NOMO-1 treated with dmso at 0.1 percent for 144 hours (cell line): ENCODE results near the gene GAL3ST2.
"Not testable (repeated sequence)": the region's sequence is repeated elsewhere in the genome, so short reads cannot be mapped to it uniquely, and the experiment has no call there.

Experiments used
- DNase-seq: peaks from one replicate; lab custom pipeline; 2025; ENCODE audit not compliant: unreplicated experiment; lab: John Stamatoyannopoulos, UW

GAL3ST2 gene

DNA sequence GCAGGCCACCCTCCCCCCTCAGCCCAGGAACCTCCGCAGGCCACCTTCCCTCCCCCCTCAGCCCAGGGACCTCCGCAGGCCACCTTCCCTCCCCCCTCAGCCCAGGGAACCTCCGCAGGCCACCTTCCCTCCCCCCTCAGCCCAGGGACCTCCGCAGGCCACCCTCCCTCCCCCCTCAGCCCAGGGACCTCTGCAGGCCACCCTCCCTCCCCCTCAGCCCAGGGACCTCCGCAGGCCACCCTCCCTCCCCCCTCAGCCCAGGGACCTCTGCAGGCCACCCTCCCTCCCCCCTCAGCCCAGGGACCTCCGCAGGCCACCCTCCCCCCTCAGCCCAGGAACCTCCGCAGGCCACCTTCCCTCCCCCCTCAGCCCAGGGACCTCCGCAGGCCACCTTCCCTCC lies 29.6 kb downstream of the GAL3ST2 start:
- DNase-seq: not testable (repeated sequence)

GRCh38 chr2:241808051-241808720 lies 31.6 kb downstream of the GAL3ST2 start:
- DNase-seq: no peak

DNA sequence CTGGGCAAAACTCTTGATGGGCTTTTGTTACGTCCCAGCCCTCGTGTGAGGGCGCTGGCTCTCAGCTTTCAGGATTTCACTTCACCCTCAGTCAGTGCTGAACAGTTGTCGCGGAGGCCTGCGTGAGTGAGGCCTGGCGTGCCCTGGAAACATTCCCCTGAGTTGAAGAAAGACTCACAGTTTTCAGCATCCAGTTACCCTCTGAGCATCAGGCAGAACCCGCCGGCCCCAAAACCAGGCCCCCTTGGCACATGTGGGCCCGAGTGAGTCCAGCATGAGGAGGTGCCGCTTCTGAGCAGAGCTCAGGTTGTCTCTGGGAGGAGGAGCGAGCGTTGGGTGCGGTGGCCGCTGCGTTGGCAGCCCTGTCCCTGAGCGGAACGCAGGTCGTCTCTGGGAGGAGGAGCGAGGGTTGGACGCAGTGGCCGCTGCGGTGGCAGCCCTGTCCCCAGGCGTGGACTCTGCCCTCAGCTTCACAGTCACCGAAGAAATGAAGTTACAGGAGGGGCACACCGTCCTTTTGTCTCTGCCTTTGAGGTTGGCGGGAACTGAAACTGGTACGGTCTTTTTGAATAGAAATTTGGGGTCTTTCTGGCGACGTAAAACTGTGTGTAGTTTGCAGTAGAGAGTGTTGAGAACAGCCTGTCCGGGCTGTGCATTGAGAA lies 32.2 kb downstream of the GAL3ST2 start, which contains the start of gene NEU4:
Gene NEU4, plus strand, starts transcription at position 473 of the 662 bp plus-strand sequence. CDS start 5,292 bp downstream, outside the sequence.
- no peak for DNase-seq

GRCh38 chr2:241809383-241810306 lies 33.0 kb downstream of the GAL3ST2 start:
- DNase-seq: no peak

DNA sequence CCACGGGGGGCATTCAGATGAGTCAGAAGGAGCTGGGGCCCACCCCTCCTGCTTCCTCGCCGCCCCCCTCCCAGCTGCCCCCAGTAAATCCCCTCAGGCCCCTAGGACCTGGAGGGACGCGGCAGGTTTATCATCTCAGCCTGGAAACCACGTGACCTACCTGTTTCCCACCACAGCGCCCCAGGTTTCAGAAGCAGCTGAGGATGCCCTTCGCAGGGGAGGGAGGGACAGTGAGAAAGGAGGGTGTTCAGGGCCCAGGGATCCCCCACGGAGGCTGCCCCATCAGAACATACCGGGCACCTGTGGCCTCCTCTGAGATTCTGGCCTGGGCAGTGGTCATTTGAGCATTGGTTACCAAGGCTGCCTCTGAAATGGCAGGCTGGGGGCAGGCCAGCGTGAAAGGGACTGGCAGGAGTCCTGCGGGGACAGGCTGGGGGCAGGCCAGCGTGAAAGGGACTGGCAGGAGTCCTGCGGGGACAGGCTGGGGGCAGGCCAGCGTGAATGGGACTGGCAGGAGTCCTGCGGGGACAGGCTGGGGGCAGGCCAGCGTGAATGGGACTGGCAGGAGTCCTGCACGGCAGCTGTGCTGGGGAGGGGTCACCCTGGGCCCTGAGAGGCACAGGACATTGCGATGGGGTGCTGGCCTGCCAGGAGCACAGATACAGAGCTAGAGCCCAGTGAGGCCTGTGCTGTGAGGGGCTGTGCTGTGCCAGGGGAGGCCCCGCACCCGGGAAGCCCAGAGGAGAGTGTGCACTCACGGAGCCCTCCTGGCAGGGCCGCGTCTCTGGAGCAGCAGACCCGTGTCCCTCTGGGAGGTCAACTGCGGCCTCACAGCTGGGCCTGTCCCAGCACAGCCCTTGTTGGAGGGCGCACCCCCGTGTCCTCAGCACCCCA lies 33.9 kb downstream of the GAL3ST2 start:
- no peak for DNase-seq

DNA sequence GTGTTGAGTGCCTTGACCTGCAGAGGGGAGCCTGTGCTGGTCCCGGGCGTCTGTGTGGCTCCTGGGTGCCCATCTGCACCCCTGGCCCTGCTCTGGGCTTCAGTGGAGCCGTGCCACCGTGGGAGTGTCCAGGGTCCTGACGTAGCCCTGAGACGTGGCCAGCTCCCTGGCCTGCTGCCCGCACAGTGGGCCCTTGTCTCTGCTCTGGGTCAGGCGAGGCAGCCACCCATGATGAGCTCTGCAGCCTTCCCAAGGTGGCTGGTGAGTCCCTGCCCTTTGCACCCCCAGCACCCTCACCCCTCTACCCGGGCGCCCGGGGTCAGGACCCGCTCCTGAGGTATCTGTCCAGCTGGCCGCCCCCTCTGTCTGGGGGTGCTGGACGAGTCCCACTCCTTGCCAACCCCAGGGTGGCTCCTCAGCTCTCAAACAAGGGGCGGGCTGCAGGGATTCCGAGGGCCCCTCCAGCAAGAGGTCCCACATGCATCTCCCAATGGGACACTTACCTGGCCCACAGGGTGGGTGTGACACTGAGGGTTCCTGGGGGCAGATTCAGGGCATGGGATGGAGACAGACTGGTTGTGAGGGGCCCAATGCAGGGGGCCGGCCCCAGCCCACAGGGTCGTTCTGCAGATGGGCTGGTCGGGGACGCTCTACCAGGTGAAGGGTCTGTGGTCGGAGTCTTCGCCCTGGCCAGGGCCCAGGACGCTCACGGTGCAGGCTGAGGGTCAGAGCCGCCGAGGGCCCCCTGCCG lies 34.8 kb downstream of the GAL3ST2 start:
- DNase-seq: no peak

- DNase-seq: no peak
Measured at GRCh38 chr2:241811952-241812729, 35.5 kb downstream of the GAL3ST2 start.

DNA sequence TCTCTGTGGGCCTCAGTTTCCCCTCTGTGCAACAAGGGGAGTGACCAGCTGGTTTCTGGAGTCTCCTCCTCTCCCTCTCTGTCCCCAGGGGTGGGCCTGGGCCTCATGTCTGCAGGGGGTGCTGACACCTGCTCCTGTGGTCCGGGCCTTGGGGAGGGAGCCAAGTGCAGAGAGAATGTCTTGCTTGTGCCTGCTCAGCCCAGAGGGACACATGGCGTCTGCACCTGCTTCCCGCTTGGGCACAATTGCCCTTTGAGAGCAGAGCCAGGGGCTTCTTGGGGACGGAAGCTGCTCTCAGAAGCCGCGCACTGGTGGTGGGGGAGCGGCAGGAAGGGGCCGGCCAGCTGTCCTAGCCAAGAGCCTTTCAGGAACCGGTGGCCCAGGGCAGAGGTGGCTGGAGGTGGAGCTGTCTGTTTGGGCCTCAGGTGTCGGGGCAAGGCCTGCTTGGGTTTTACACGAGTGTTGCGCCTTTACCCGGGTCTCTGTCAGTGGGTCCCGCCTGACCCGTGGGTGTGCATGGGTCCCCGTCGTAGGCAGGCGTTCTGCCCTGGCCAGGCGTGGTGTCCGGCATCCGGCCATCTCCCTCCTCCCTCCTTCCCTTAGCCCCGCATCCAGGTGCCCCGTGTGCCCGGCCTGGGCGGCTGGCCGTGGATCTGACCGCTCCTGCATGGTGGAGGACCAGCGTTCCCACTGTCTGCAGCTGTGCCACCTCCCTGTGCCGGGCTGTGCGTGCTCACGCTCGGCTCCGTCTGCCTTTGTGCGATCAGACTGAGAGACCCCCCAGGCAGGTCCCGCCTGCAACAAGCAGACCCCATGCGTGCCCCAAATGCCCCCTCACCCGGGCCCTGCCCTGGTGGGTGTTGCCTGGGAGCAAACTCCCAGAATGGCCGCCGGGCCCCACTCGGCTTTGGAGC lies 36.4 kb downstream of the GAL3ST2 start:
- DNase-seq: no peak

GRCh38 chr2:241813644-241814392 lies 37.2 kb downstream of the GAL3ST2 start:
- no peak for DNase-seq

- no peak for DNase-seq
Measured at GRCh38 chr2:241814393-241814642, 37.7 kb downstream of the GAL3ST2 start.

DNA sequence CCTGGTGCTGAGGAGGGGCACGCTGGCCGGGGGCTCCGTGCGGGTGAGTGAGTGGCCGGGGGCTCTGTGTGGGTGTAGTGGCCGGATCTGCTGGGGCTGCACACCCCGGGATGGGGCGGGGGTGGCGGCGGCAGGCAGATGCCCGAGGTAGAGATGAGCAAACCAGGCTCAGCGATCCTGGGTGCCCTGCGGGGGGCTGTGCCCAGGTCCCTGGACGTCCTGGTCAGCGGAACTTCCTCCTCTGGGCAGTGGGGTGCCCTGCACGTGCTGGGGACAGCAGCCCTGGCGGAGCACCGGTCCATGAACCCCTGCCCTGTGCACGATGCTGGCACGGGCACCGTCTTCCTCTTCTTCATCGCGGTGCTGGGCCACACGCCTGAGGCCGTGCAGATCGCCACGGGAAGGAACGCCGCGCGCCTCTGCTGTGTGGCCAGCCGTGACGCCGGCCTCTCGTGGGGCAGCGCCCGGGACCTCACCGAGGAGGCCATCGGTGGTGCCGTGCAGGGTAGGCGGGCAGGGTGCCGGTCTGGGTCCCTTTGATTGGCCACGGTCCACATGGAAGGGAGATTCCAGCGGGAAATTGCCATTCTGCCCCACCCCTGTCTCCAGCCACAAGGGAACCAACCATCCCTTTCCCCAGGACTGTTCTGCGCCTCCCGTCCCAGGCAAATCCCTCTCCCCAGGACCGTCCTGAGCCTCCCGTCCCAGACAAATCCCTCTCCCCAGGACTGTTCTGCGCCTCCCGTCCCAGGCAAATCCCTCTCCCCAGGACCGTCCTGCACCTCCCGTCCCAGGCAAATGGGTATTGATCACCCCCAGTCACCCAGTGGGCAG lies 38.2 kb downstream of the GAL3ST2 start:
- DNase-seq: no peak

DNA sequence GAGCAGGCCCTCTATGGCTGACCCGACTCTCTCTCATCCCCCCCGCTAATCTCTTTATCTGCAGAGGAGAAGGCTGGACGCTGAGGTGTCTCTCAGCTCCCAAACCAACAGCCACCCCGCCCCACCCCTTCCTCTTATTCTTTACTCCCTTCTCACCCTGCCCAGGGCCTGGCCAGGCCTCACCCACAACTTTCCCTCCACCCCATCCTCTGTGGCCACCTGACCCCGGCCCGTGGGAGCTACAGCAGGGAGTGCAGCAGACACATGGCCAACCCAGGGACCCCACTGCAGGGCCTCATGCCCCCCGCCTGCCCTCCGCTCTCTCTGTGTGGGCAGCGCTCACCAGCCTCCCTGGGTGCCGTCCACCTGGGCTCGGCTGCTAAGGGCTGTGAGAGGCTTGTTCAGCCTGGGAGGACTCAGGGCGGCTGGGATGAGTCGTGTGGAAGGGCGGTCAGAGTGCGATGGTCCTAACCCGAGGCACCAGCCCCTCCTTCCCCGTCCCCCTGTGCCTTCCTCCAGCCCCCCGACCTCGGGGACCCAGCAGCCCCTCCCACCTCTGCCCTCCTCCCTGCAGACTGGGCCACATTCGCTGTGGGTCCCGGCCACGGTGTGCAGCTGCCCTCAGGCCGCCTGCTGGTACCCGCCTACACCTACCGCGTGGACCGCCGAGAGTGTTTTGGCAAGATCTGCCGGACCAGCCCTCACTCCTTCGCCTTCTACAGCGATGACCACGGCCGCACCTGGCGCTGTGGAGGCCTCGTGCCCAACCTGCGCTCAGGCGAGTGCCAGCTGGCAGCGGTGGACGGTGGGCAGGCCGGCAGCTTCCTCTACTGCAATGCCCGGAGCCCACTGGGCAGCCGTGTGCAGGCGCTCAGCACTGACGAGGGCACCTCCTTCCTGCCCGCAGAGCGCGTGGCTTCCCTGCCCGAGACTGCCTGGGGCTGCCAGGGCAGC lies 39.1 kb downstream of the GAL3ST2 start:
- DNase-seq: no peak

GRCh38 chr2:241816431-241817121 lies 40.0 kb downstream of the GAL3ST2 start:
- no peak for DNase-seq

- DNase-seq: no peak
Measured at GRCh38 chr2:241817126-241817820, 40.7 kb downstream of the GAL3ST2 start.
